ENCODE measurements around the gene UBD.

GRCh38 chr6:29590218-29590808 is 30.8 kb upstream of the UBD start:
- TF ChIP-seq CTCF (IDR thresholded peaks at IDR 0.05 in 2 of 3, conservative IDR thresholded peaks at IDR 0.05 in 1 of 3; ENCODE audit: control insufficient read depth in 2 of 3, extremely low read depth in 1 of 3, insufficient read depth in 1 of 3, low read depth in 3 of 3, low read length in 3 of 3) (no peak), TARDBP (IDR thresholded peaks at IDR 0.05; ENCODE audit: borderline replicate concordance) (no peak)

Measured in GM12878 (cell line).